A673 (cell line): ENCODE data around the gene TTLL11.

Experiments used
- CTCF ChIP-seq: fragments of 300-800, 200-600 bp; sonication (generic); conservative IDR thresholded peaks from 2 replicates; pipeline ENCODE4 v1.5.1; 2017; ENCODE audit warnings: low read depth, mild to moderate bottlenecking, antibody characterized with exemption, low read length, moderate library complexity, mixed read lengths
- EZH2 ChIP-seq: fragments of 200-600 bp; sonication (generic); IDR thresholded peaks from 2 replicates; pipeline ENCODE4 v1.6.1; 2017; ENCODE audit warnings: borderline replicate concordance, low read depth, mild to moderate bottlenecking, mixed read lengths, antibody characterized with exemption, low read length; ENCODE audit not compliant: poor library complexity, severe bottlenecking

GRCh38 chr9:121778252-121779225, 314.6 kb downstream of the TTLL11 start:
- no peak for TF ChIP-seq CTCF
- TF ChIP-seq EZH2 = no peak
